Frontal cortex (tissue), 4 donors: ENCODE data around the gene SMARCB1. TPM values are rescaled to one million over a fixed set of nuclear protein-coding genes. Genes with fewer than 3 reads are reported as not detected.

ENCODE experiments used
- DNase-seq, 2 donors: peaks; one replicate each; pipeline ENCODE4 v3.0.0; 2012; ENCODE audit warnings: low spot score in 2 of 2
- FAIRE-seq: peaks from 2 replicates; lab custom pipeline; 2012; peaks lifted over from hg19 to GRCh38; lab: Jason Lieb, UNC
- total RNA-seq: library from RNA; depleted of rRNA; stranded (reverse); fragments of >200 nt; gene quantifications from one replicate; pipeline ENCODE4 v1.2.3, GENCODE V29; 2014
- donor health status: control.
- donor health status: control.
- donor health status: control.

Gene SMARCB1
- total RNA-seq, 1 donor from 2014 or later: 25.7 TPM

GRCh38 chr22:23759566-23759965 is 27.2 kb upstream of the SMARCB1 start:
- DNase-seq (no peak), FAIRE-seq (no peak)

- FAIRE-seq: no peak
Observed at GRCh38 chr22:23760056-23760455, 26.7 kb upstream of the SMARCB1 start.

GRCh38 chr22:23762842-23763578 is 23.8 kb upstream of the SMARCB1 start, which contains the start of gene C22orf15:
TSS of gene C22orf15 (plus strand) at chr22:23762990. CDS start at chr22:23763307, 317 bp downstream.
- no peak for DNase-seq
- FAIRE-seq: no peak

More at GRCh38 chr22:23760056-23760455, 26.7 kb upstream of the SMARCB1 start:
- DNase-seq: no peak

- no peak for DNase-seq
- no peak for FAIRE-seq
Observed at GRCh38 chr22:23763579-23763945, 23.2 kb upstream of the SMARCB1 start.

- DNase-seq: no peak
- no peak for FAIRE-seq
Observed at GRCh38 chr22:23763954-23764353, 22.8 kb upstream of the SMARCB1 start.

GRCh38 chr22:23764899-23765881 is 21.6 kb upstream of the SMARCB1 start:
- FAIRE-seq (no peak), DNase-seq (no peak)

GRCh38 chr22:23767303-23767672 is 19.5 kb upstream of the SMARCB1 start:
- DNase-seq: no peak

GRCh38 chr22:23767673-23768548 is 18.9 kb upstream of the SMARCB1 start, which contains the start of gene CHCHD10:
TSS of gene CHCHD10 (minus strand) at chr22:23767972. CDS start at chr22:23767874, 98 bp downstream.
- no peak for FAIRE-seq

More at GRCh38 chr22:23767303-23767672, 19.5 kb upstream of the SMARCB1 start:
- FAIRE-seq: no peak

GRCh38 chr22:23769321-23769965 is 17.3 kb upstream of the SMARCB1 start:
- FAIRE-seq (no peak), DNase-seq (no peak)

More at GRCh38 chr22:23767673-23768548, 18.9 kb upstream of the SMARCB1 start, which contains the start of gene CHCHD10:
- DNase-seq: peak; percentile 93

GRCh38 chr22:23772315-23772648 is 14.5 kb upstream of the SMARCB1 start:
- FAIRE-seq: no peak

GRCh38 chr22:23772649-23773473 is 13.9 kb upstream of the SMARCB1 start, which contains the start of gene MMP11:
TSS of gene MMP11 (plus strand) at chr22:23772849. CDS start at chr22:23772871, 22 bp downstream.
- DNase-seq (peak; percentile 67 to 72), FAIRE-seq (no peak)

More at GRCh38 chr22:23772315-23772648, 14.5 kb upstream of the SMARCB1 start:
- DNase-seq: no peak

- no peak for DNase-seq
- FAIRE-seq: no peak
Observed at GRCh38 chr22:23773483-23774113, 13.2 kb upstream of the SMARCB1 start.

GRCh38 chr22:23774114-23774921 is 12.4 kb upstream of the SMARCB1 start:
- FAIRE-seq (no peak), DNase-seq (no peak)

GRCh38 chr22:23774922-23775436 is 11.8 kb upstream of the SMARCB1 start:
- FAIRE-seq (no peak), DNase-seq (no peak)

- no peak for DNase-seq
- FAIRE-seq: no peak
Observed at GRCh38 chr22:23775779-23776375, 10.9 kb upstream of the SMARCB1 start.
